ENCODE data around the gene SMURF1. TPM values are rescaled to one million over a fixed set of nuclear protein-coding genes. Genes with fewer than 3 reads are reported as not detected.
"Not testable (repeated sequence)": the region's sequence is repeated elsewhere in the genome, so short reads cannot be mapped to it uniquely, and the experiment has no call there.

SMURF1 gene
- total RNA-seq, 1 experiment from 2014 or later: 25.0 TPM

GRCh38 chr7:99102809-99103690 lies 40.9 kb downstream of the SMURF1 start:
- no peak for DNase-seq
- H3K27me3 ChIP-seq: no peaks in the 10 kb centered on the region
- H3K36me3 ChIP-seq: no peaks in the 10 kb centered on the region; the same call in 1 of the 2 replicates
- H3K4me1 ChIP-seq: peaks cover 7% of the 10 kb centered on the region
- H3K27ac ChIP-seq: no peak overlapping the region
- H3K4me3 ChIP-seq: no peak overlapping the region
- H3K9me3 ChIP-seq (replicated peaks): no peaks in the 10 kb centered on the region

- no peak overlapping the region for H3K4me3 ChIP-seq
- H3K36me3 ChIP-seq: no peaks in the 10 kb centered on the region; the same call in 1 of the 2 replicates
- no peak overlapping the region for H3K27ac ChIP-seq
- H3K4me1 ChIP-seq: peaks cover under 1% of the 10 kb centered on the region
- no peaks in the 10 kb centered on the region for H3K27me3 ChIP-seq
- H3K9me3 ChIP-seq (replicated peaks): no peaks in the 10 kb centered on the region
- DNase-seq: no peak
Measured at GRCh38 chr7:99102361-99102760, 41.5 kb downstream of the SMURF1 start.

- not testable (repeated sequence) for DNase-seq
Measured at GRCh38 chr7:99101516-99101915, 42.4 kb downstream of the SMURF1 start.

GRCh38 chr7:99099499-99100077 lies 44.3 kb downstream of the SMURF1 start:
- Histone ChIP-seq H3K27me3 (no peaks in the 10 kb centered on the region), H3K36me3 (no peaks in the 10 kb centered on the region; the same call in 1 of the 2 replicates), H3K9me3 (replicated peaks) (no peaks in the 10 kb centered on the region), H3K27ac (no peak overlapping the region), H3K4me1 (no peaks in the 10 kb centered on the region), H3K4me3 (no peak overlapping the region)
- no peak for DNase-seq

More at GRCh38 chr7:99101516-99101915, 42.4 kb downstream of the SMURF1 start:
- not testable (repeated sequence) for H3K36me3 ChIP-seq; H3K27me3 ChIP-seq; H3K27ac ChIP-seq; H3K4me3 ChIP-seq; H3K4me1 ChIP-seq; H3K9me3 ChIP-seq (replicated peaks)

- Histone ChIP-seq H3K4me1 (no peaks in the 10 kb centered on the region), H3K9me3 (replicated peaks) (no peaks in the 10 kb centered on the region), H3K36me3 (no peaks in the 10 kb centered on the region; the same call in 1 of the 2 replicates), H3K27me3 (no peaks in the 10 kb centered on the region), H3K27ac (no peak overlapping the region), H3K4me3 (no peak overlapping the region)
- DNase-seq: no peak
Measured at GRCh38 chr7:99098824-99099498, 44.9 kb downstream of the SMURF1 start.

- DNase-seq: no peak
- H3K9me3 ChIP-seq (replicated peaks): no peaks in the 10 kb centered on the region
- H3K36me3 ChIP-seq: no peaks in the 10 kb centered on the region; the same call in 1 of the 2 replicates
- H3K27ac ChIP-seq: no peak overlapping the region
- no peaks in the 10 kb centered on the region for H3K27me3 ChIP-seq
- no peak overlapping the region for H3K4me3 ChIP-seq
- H3K4me1 ChIP-seq: no peaks in the 10 kb centered on the region
Measured at GRCh38 chr7:99098286-99098823, 45.6 kb downstream of the SMURF1 start.

GRCh38 chr7:99097730-99098129 lies 46.2 kb downstream of the SMURF1 start:
- Histone ChIP-seq H3K4me1 (no peaks in the 10 kb centered on the region), H3K27ac (no peak overlapping the region), H3K9me3 (replicated peaks) (no peaks in the 10 kb centered on the region), H3K27me3 (no peaks in the 10 kb centered on the region), H3K4me3 (no peak overlapping the region), H3K36me3 (no peaks in the 10 kb centered on the region; the same call in 1 of the 2 replicates)
- no peak for DNase-seq

GRCh38 chr7:99096124-99096887 lies 47.6 kb downstream of the SMURF1 start:
- no peak for DNase-seq
- H3K4me1 ChIP-seq: no peaks in the 10 kb centered on the region
- H3K27me3 ChIP-seq: no peaks in the 10 kb centered on the region
- no peak overlapping the region for H3K27ac ChIP-seq
- H3K4me3 ChIP-seq: no peak overlapping the region
- H3K36me3 ChIP-seq: no peaks in the 10 kb centered on the region
- H3K9me3 ChIP-seq (replicated peaks): no peaks in the 10 kb centered on the region

- Histone ChIP-seq H3K4me3 (no peak overlapping the region), H3K36me3 (no peaks in the 10 kb centered on the region), H3K9me3 (replicated peaks) (no peaks in the 10 kb centered on the region), H3K27me3 (no peaks in the 10 kb centered on the region), H3K27ac (no peak overlapping the region), H3K4me1 (no peaks in the 10 kb centered on the region)
- DNase-seq: peak in 1 of 2 experiments; percentile 11
Measured at GRCh38 chr7:99095698-99096097, 48.2 kb downstream of the SMURF1 start.

- H3K27me3 ChIP-seq: no peaks in the 10 kb centered on the region
- H3K4me3 ChIP-seq: no peak overlapping the region
- no peaks in the 10 kb centered on the region for H3K36me3 ChIP-seq
- H3K9me3 ChIP-seq (replicated peaks): no peaks in the 10 kb centered on the region
- DNase-seq: no peak
- no peaks in the 10 kb centered on the region for H3K4me1 ChIP-seq
- H3K27ac ChIP-seq: no peak overlapping the region
Measured at GRCh38 chr7:99094401-99094800, 49.5 kb downstream of the SMURF1 start.

GRCh38 chr7:99092064-99092720 lies 51.7 kb downstream of the SMURF1 start:
- no peaks in the 10 kb centered on the region for H3K4me1 ChIP-seq
- no peaks in the 10 kb centered on the region for H3K9me3 ChIP-seq (replicated peaks)
- DNase-seq: no peak
- no peak overlapping the region for H3K4me3 ChIP-seq
- no peak overlapping the region for H3K27ac ChIP-seq
- no peaks in the 10 kb centered on the region for H3K36me3 ChIP-seq
- no peaks in the 10 kb centered on the region for H3K27me3 ChIP-seq

- no peak overlapping the region for H3K4me3 ChIP-seq
- no peak for DNase-seq
- H3K4me1 ChIP-seq: no peaks in the 10 kb centered on the region
- peaks cover 3% of the 10 kb centered on the region; the same call in 1 of the 2 replicates for H3K9me3 ChIP-seq (replicated peaks)
- H3K36me3 ChIP-seq: no peaks in the 10 kb centered on the region
- H3K27me3 ChIP-seq: no peaks in the 10 kb centered on the region
- H3K27ac ChIP-seq: no peak overlapping the region
Measured at GRCh38 chr7:99090771-99091542, 53.0 kb downstream of the SMURF1 start.

GRCh38 chr7:99089914-99090629 lies 53.8 kb downstream of the SMURF1 start:
- H3K27me3 ChIP-seq: no peaks in the 10 kb centered on the region
- H3K36me3 ChIP-seq: no peaks in the 10 kb centered on the region
- no peak overlapping the region for H3K4me3 ChIP-seq
- no peak overlapping the region for H3K27ac ChIP-seq
- peaks cover 7% of the 10 kb centered on the region for H3K9me3 ChIP-seq (replicated peaks)
- no peak for DNase-seq
- H3K4me1 ChIP-seq: no peaks in the 10 kb centered on the region
